ENCODE data around the gene EHBP1L1.
A peak's percentile ranks its signal among the peaks of the same experiment; 100 is the strongest.

The EHBP1L1 gene

GRCh38 chr11:65612691-65613090, 36.8 kb downstream of the EHBP1L1 start:
- no peak for TF ChIP-seq CTCF (IDR thresholded peaks at IDR 0.05)
- Mint-ChIP-seq H3K4me1 (peaks cover 51% of the 10 kb centered on the region), H3K27ac (no peak overlapping the region), H3K36me3 (ENCODE audit: low read depth) (peaks cover 30% of the 10 kb centered on the region), H3K4me3 (peak overlapping the region; percentile 82), H3K9me3 (no peaks in the 10 kb centered on the region), H3K27me3 (ENCODE audit: low read depth, poor library complexity) (peaks cover 9% of the 10 kb centered on the region)
- DNase-seq = no peak

GRCh38 chr11:65613091-65613928, 37.5 kb downstream of the EHBP1L1 start:
- Mint-ChIP-seq H3K27me3 (ENCODE audit: low read depth, poor library complexity) (peaks cover 9% of the 10 kb centered on the region), H3K27ac (no peak overlapping the region), H3K4me3 (peak overlapping the region; percentile 82), H3K4me1 (peaks cover 51% of the 10 kb centered on the region), H3K36me3 (ENCODE audit: low read depth) (peaks cover 26% of the 10 kb centered on the region), H3K9me3 (no peaks in the 10 kb centered on the region)
- no peak for TF ChIP-seq CTCF (IDR thresholded peaks at IDR 0.05)
- no peak for DNase-seq

- TF ChIP-seq CTCF (IDR thresholded peaks at IDR 0.05) = no peak
- peak; percentile 99 for DNase-seq
- H3K9me3 Mint-ChIP-seq = no peaks in the 10 kb centered on the region
- H3K27me3 Mint-ChIP-seq (ENCODE audit: low read depth, poor library complexity) = peaks cover 3% of the 10 kb centered on the region
- H3K36me3 Mint-ChIP-seq (ENCODE audit: low read depth) = peaks cover 13% of the 10 kb centered on the region
- peaks cover 39% of the 10 kb centered on the region for H3K4me1 Mint-ChIP-seq
- H3K4me3 Mint-ChIP-seq = peak within 1 kb of the TSS; percentile 96
- peak within 1 kb of the TSS; percentile 98 for H3K27ac Mint-ChIP-seq
Observed at GRCh38 chr11:65615229-65615949, 39.5 kb downstream of the EHBP1L1 start, which contains the start of gene PCNX3. Gene PCNX3, plus strand, starts transcription at chr11:65615776. Its CDS starts 536 bp downstream, at chr11:65616312.

GRCh38 chr11:65615950-65616574, 40.2 kb downstream of the EHBP1L1 start:
- Mint-ChIP-seq H3K27ac (peak overlapping the region; percentile 98), H3K4me3 (peak overlapping the region; percentile 96), H3K27me3 (ENCODE audit: low read depth, poor library complexity) (no peaks in the 10 kb centered on the region), H3K9me3 (no peaks in the 10 kb centered on the region), H3K36me3 (ENCODE audit: low read depth) (peaks cover 9% of the 10 kb centered on the region), H3K4me1 (peaks cover 33% of the 10 kb centered on the region)
- TF ChIP-seq CTCF (IDR thresholded peaks at IDR 0.05) = no peak
- peak; percentile 79 for DNase-seq

GRCh38 chr11:65616575-65617001, 40.7 kb downstream of the EHBP1L1 start:
- Mint-ChIP-seq H3K27ac (peak overlapping the region; percentile 98), H3K4me1 (peaks cover 28% of the 10 kb centered on the region), H3K9me3 (no peaks in the 10 kb centered on the region), H3K27me3 (ENCODE audit: low read depth, poor library complexity) (no peaks in the 10 kb centered on the region), H3K4me3 (peak overlapping the region; percentile 96), H3K36me3 (ENCODE audit: low read depth) (peaks cover 10% of the 10 kb centered on the region)
- no peak for DNase-seq
- no peak for TF ChIP-seq CTCF (IDR thresholded peaks at IDR 0.05)

Data from nephron progenitor cell (in vitro differentiated cells).